Natural killer cell (primary cell): ENCODE measurements around the gene BACH1. TPM values are rescaled to one million over a fixed set of nuclear protein-coding genes. Genes with fewer than 3 reads are reported as not detected.

Experiments used
- ATAC-seq, 3 donors: fragments of 150-1000 bp in 2 of 3; fragments of 200-7000 bp in 1 of 3; cut with Tn5 transposase; 1 replicate in 1 of 3; 2 replicates in 2 of 3; pipeline ENCODE4 v1.10.0; 2021; ENCODE audit warnings: mild to moderate bottlenecking in 2 of 3, moderate library complexity in 2 of 3
- DNase-seq, 2 donors: peaks; one replicate each; pipeline versions ENCODE4 v3.0.0 to v3.0.0-alpha.2; 2013 to 2021; ENCODE audit warnings: mixed read lengths in 1 of 2
- H3K27ac ChIP-seq: one replicate; pipeline ENCODE4 v1.5.1; 2013; ENCODE audit warnings: mild to moderate bottlenecking, low read length
- H3K27me3 ChIP-seq: one replicate; pipeline ENCODE4 v1.6.1; 2013; ENCODE audit warnings: low read length; ENCODE audit not compliant: control insufficient read depth, insufficient read depth
- H3K36me3 ChIP-seq: one replicate; pipeline ENCODE4 v1.6.1; 2013; ENCODE audit warnings: low read length; ENCODE audit not compliant: control insufficient read depth, insufficient read depth
- H3K4me1 ChIP-seq: one replicate; pipeline ENCODE4 v1.6.1; 2013; ENCODE audit warnings: low read length; ENCODE audit not compliant: control insufficient read depth, insufficient read depth
- H3K4me3 ChIP-seq: one replicate; pipeline ENCODE4 v1.5.1; 2013; ENCODE audit warnings: low read length
- H3K9me3 ChIP-seq: one replicate; pipeline ENCODE4 v1.6.1; 2013; ENCODE audit warnings: low read length; ENCODE audit not compliant: control insufficient read depth, insufficient read depth
- H3K27ac Mint-ChIP-seq, 2 donors: one replicate each; pipeline ENCODE4 v1.8.0; 2022; ENCODE audit warnings: mild to moderate bottlenecking in 2 of 2, mixed read lengths in 2 of 2, moderate library complexity in 1 of 2
- H3K27me3 Mint-ChIP-seq, 2 donors: one replicate each; pipeline ENCODE4 v1.8.0; 2022; ENCODE audit warnings: low read depth in 2 of 2, mixed read lengths in 2 of 2
- H3K36me3 Mint-ChIP-seq: one replicate; pipeline ENCODE4 v1.8.0; 2022; ENCODE audit warnings: mixed read lengths
- H3K4me1 Mint-ChIP-seq, 2 donors: one replicate each; pipeline ENCODE4 v1.8.0; 2022; ENCODE audit warnings: mixed read lengths in 2 of 2
- H3K4me3 Mint-ChIP-seq: one replicate; pipeline ENCODE4 v1.8.0; 2022; ENCODE audit warnings: mild to moderate bottlenecking, moderate library complexity, mixed read lengths
- H3K9me3 Mint-ChIP-seq, 2 donors: one replicate each; pipeline ENCODE4 v1.8.0; 2022; ENCODE audit warnings: mixed read lengths in 2 of 2
- CTCF ChIP-seq: fragments of 200-600 bp; IDR thresholded peaks from one replicate; pipeline ENCODE4 v1.8.0; 2022; ENCODE audit warnings: antibody characterized with exemption
- WGBS: methylation state at CpG from one replicate; pipeline ENCODE4 v1.1.7; 2013; ENCODE audit warnings: missing lambda C conversion rate; ENCODE audit not compliant: insufficient coverage; 5-methylcytosine and 5-hydroxymethylcytosine counted together
- intact Hi-C: fragments of 100-400 bp; cut with micrococcal nuclease; formaldehyde crosslinking; loops from one replicate; pipeline ENCODE4 v1.14.2; 2022
- total RNA-seq, 4 donors: library from RNA; stranded (reverse); fragments of 120-200 nt in 1 of 4; gene quantifications; one replicate each; pipeline versions ENCODE4 v1.2.3 to v1.2.4, GENCODE V29; 2013 to 2022

BACH1 gene
- total RNA-seq, 3 donors from 2014 or later (not counting 1 experiment from before 2014, with no cell fraction given): 74.2 to 111 (median 86.3) TPM

GRCh38 chr21:29346771-29347170 is 48.0 kb downstream of the BACH1 start:
- no peak for DNase-seq
- Mint-ChIP-seq H3K4me3 (no peak overlapping the region), H3K27ac (peak overlapping the region in 1 of 2 donors; percentile 2), H3K27me3 (no peaks in the 10 kb centered on the region), H3K9me3 (no peaks in the 10 kb centered on the region), H3K36me3 (no peaks in the 10 kb centered on the region), H3K4me1 (peaks cover 7 to 15% of the 10 kb centered on the region in 2 donors)
- 90% methylated on average over 4 of the region's 4 CpGs for WGBS
- no peak for TF ChIP-seq CTCF
- Histone ChIP-seq H3K4me1 (peaks cover 5% of the 10 kb centered on the region), H3K9me3 (no peaks in the 10 kb centered on the region), H3K27me3 (no peaks in the 10 kb centered on the region), H3K27ac (no peak overlapping the region), H3K4me3 (no peak overlapping the region), H3K36me3 (peaks cover 10% of the 10 kb centered on the region)
- no peak for ATAC-seq
- intact Hi-C loops: loop anchor here (10.0 kb wide), 1 partner anchor 82 kb away; no protein-coding TSS in a partner anchor

- no peaks in the 10 kb centered on the region for H3K9me3 ChIP-seq
- Mint-ChIP-seq H3K4me3 (no peak overlapping the region), H3K9me3 (no peaks in the 10 kb centered on the region), H3K27ac (peak overlapping the region in 1 of 2 donors; percentile 5), H3K4me1 (peaks cover 7 to 10% of the 10 kb centered on the region in 2 donors), H3K36me3 (no peaks in the 10 kb centered on the region), H3K27me3 (no peaks in the 10 kb centered on the region)
- no peak overlapping the region for H3K4me3 ChIP-seq
- H3K4me1 ChIP-seq: peaks cover 5% of the 10 kb centered on the region
- no peaks in the 10 kb centered on the region for H3K27me3 ChIP-seq
- WGBS: 100% methylated on average over 4 of the region's 4 CpGs
- intact Hi-C loops: loop anchor here (10.0 kb wide), 1 partner anchor 82 kb away; no protein-coding TSS in a partner anchor
- DNase-seq (no peak), ATAC-seq (no peak)
- no peak overlapping the region for H3K27ac ChIP-seq
- peaks cover 10% of the 10 kb centered on the region for H3K36me3 ChIP-seq
- TF ChIP-seq CTCF: no peak
These were observed 48.6 kb downstream of the BACH1 start for GRCh38 chr21:29347274-29347681.

GRCh38 chr21:29349702-29350101 is 51.0 kb downstream of the BACH1 start:
- no peaks in the 10 kb centered on the region for H3K27me3 Mint-ChIP-seq
- Histone ChIP-seq H3K4me3 (no peak overlapping the region), H3K9me3 (no peaks in the 10 kb centered on the region), H3K36me3 (peaks cover 3% of the 10 kb centered on the region), H3K27me3 (no peaks in the 10 kb centered on the region), H3K4me1 (peaks cover 5% of the 10 kb centered on the region), H3K27ac (no peak overlapping the region)
- DNase-seq (no peak), ATAC-seq (no peak)
- peaks cover 7 to 9% of the 10 kb centered on the region in 2 donors for H3K4me1 Mint-ChIP-seq
- H3K4me3 Mint-ChIP-seq: no peak overlapping the region
- H3K27ac Mint-ChIP-seq: no peak overlapping the region
- intact Hi-C loops: loop anchor here (10.0 kb wide), 1 partner anchor 85 kb away; no protein-coding TSS in a partner anchor
- WGBS: 93% methylated on average over 4 of the region's 4 CpGs
- TF ChIP-seq CTCF: no peak
- peaks cover 14% of the 10 kb centered on the region for H3K36me3 Mint-ChIP-seq
- peaks cover 6 to 7% of the 10 kb centered on the region in 2 donors for H3K9me3 Mint-ChIP-seq

- Mint-ChIP-seq H3K27me3 (no peaks in the 10 kb centered on the region), H3K27ac (no peak overlapping the region), H3K4me1 (peaks cover 7 to 9% of the 10 kb centered on the region in 2 donors), H3K9me3 (peaks cover 6 to 8% of the 10 kb centered on the region in 2 donors), H3K4me3 (no peak overlapping the region), H3K36me3 (peaks cover 18% of the 10 kb centered on the region)
- Histone ChIP-seq H3K4me3 (no peak overlapping the region), H3K36me3 (peaks cover 3% of the 10 kb centered on the region), H3K9me3 (no peaks in the 10 kb centered on the region), H3K27me3 (no peaks in the 10 kb centered on the region), H3K4me1 (peaks cover 5% of the 10 kb centered on the region), H3K27ac (no peak overlapping the region)
- ATAC-seq: no peak
- no peak for TF ChIP-seq CTCF
- DNase-seq: no peak
- 98% methylated on average over 6 of the region's 6 CpGs for WGBS
- intact Hi-C loops: no loop called here
These were observed 51.6 kb downstream of the BACH1 start for GRCh38 chr21:29350246-29350779.
